Frontal cortex (tissue), 4 donors: ENCODE data around the gene TAGLN2. TPM values are rescaled to one million over a fixed set of nuclear protein-coding genes. Genes with fewer than 3 reads are reported as not detected.

Experiments
- DNase-seq, 2 donors: peaks; one replicate each; pipeline ENCODE4 v3.0.0; 2012; ENCODE audit warnings: low spot score in 2 of 2
- FAIRE-seq: peaks from 2 replicates; lab custom pipeline; 2012; peaks lifted over from hg19 to GRCh38; lab: Jason Lieb, UNC
- total RNA-seq: library from RNA; depleted of rRNA; stranded (reverse); fragments of >200 nt; gene quantifications from one replicate; pipeline ENCODE4 v1.2.3, GENCODE V29; 2014
- donor health status: control.
- donor health status: control.
- donor health status: control.

The TAGLN2 gene
- total RNA-seq, 1 donor from 2014 or later, result 18.8 TPM

- FAIRE-seq, result no peak
Observed at GRCh38 chr1:159951016-159951415, 25.7 kb upstream of the TAGLN2 start.

GRCh38 chr1:159949981-159950381, 24.7 kb upstream of the TAGLN2 start:
- DNase-seq (no peak), FAIRE-seq (no peak)

More at GRCh38 chr1:159951016-159951415, 25.7 kb upstream of the TAGLN2 start:
- no peak for DNase-seq

- FAIRE-seq (no peak), DNase-seq (no peak)
Observed at GRCh38 chr1:159949123-159949522, 23.8 kb upstream of the TAGLN2 start.

- FAIRE-seq (no peak), DNase-seq (no peak)
Observed at GRCh38 chr1:159947942-159948341, 22.6 kb upstream of the TAGLN2 start.

DNA sequence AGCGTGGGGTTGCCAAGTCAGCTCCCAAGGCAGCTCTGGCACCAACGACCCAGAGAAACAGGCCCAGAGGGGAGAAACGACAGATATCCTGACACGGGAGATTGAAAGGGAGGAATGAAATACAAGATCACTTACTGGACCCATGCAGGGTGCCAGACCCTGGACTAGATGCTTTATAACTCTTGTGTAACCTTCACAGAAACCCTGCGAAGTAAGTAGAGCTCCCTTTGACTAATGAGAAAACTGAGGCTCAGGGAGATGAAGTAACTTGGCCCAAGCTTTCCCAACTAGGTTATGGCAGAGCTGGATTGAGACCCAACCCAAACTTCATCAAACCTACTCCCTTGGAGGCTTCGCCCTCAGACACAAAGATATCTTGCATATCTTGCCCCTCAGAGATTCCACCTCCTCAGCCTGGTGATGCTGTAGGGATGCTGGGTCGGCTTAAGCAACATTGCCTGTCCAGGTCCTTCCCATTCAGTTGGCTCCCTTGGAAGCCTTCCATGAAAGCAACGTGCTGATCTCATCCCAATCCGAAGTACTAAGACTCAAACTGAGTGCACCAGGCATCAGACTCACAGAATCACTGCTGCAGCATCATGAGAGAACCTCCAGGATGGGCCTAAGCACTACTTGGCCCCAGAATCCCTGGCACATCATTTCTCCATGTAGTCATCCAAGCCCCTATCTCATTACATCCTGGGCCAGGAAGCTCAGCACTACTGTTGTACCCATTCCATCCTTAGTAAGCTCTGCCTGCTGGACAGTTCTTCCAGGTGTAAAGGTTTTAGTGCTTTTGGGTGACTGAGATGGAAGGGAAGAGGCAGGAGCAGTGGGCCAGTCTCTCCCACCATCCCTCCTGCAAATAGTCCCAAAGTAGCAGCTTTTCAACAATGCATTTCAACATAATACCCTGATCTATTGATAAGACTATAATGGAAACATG, 21.2 kb upstream of the TAGLN2 start:
- DNase-seq, result no peak

GRCh38 chr1:159945483-159946241, 20.4 kb upstream of the TAGLN2 start, which contains the start of gene IGSF9:
Gene IGSF9, minus strand, starts transcription at chr1:159945613. Its CDS starts 2,159 bp downstream, at chr1:159943454.
- DNase-seq (peak; percentile 72 to 85), FAIRE-seq (no peak)

More for the DNA sequence above, 21.2 kb upstream of the TAGLN2 start:
- FAIRE-seq, result no peak

GRCh38 chr1:159944623-159945455, 19.5 kb upstream of the TAGLN2 start:
- no peak for FAIRE-seq

DNA sequence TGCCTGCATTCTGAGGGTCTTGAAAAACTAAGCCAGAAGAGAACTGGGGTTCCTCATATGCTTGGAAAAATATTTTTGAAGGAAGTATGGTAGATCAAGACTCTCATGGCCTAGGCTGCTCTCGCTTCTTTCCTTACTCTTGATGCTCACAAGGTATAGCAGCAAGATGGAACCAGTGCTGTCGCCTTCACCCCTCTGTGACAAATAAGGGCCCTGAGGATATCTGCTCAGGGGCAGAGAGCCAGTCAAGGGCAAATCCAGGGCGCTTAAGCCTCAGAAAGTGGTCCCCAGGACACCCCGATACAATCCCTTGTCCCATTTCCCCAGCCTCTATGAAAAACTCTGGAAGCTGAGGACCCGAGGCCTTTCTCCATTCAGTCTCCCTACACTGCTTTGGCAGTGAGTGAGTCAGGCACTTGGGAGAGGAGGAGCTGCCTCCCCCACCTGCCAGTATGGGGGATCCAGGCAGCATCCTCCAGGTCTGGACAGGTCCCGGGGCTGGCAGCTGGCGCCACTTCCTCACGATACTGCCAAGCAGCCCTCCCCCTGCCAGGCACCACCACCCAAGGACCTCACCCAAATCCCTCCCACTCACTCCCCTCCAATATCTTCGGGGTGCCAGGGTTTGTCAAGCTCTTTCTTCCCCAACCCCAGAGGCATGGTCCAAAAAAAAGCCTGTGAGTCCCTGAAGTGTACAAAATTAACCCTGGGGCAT, 18.8 kb upstream of the TAGLN2 start:
- FAIRE-seq (no peak), DNase-seq (peak; percentile 10 to 24)

More at GRCh38 chr1:159944623-159945455, 19.5 kb upstream of the TAGLN2 start:
- DNase-seq, result peak in 1 of 2 donors; percentile 14

GRCh38 chr1:159943278-159943640, 18.0 kb upstream of the TAGLN2 start:
- DNase-seq (no peak), FAIRE-seq (no peak)

DNA sequence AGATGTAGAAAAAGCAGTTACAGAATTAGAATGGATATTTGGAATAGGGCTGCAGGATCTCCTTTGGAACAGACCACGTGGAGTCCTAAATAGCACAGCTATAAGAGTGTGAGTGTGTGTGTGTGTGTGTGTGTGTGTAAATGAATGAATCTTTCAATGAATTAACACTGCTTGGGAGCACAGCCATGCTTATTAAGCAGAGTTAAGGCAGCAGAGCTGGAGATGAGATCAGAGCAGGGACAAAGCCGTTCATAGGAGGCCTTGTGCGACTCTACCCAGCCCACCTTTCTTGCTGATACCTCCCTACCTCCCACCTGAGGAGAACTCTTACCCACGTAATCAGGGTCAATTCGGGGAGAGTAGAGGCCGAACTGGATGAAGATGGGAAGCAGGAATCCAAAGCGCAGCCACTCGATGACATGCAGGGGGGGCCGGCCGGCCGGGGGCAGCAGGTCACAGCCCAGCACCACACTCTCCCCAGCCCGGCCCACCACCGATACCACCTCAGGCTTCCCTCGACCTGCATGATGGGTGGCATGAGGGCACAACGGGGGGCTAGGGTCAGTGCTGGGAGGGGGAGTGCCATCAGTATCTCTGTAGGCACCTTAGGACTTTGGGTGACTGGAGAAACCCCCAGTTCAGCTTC, 17.4 kb upstream of the TAGLN2 start:
- DNase-seq, result peak; percentile 20 to 32
- no peak for FAIRE-seq

- DNase-seq, result peak in 1 of 2 donors; percentile 10
- FAIRE-seq, result no peak
Observed at GRCh38 chr1:159941591-159942560, 16.6 kb upstream of the TAGLN2 start.

DNA sequence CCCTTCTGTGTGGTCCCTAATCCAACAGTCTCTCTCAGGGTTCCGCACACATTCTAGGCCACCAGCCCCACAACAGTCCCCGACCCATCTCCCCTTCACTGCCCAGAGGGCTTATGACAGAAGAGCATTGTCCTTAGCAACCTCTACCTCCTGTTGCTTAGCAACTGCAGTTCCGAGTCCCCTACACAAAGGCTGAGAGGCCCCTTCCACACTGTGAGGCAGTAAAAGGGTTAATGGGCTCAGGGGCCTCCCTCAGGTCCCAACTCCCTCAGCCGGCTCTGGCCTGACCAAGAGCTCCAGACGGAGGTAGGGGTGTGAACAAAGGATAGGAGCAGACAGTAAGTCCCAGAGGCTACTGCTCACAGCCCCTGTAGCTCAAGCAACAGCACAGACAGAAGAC, 15.8 kb upstream of the TAGLN2 start:
- FAIRE-seq, result no peak
- no peak for DNase-seq

GRCh38 chr1:159940006-159940620, 14.8 kb upstream of the TAGLN2 start:
- no peak for FAIRE-seq
- DNase-seq, result no peak

DNA sequence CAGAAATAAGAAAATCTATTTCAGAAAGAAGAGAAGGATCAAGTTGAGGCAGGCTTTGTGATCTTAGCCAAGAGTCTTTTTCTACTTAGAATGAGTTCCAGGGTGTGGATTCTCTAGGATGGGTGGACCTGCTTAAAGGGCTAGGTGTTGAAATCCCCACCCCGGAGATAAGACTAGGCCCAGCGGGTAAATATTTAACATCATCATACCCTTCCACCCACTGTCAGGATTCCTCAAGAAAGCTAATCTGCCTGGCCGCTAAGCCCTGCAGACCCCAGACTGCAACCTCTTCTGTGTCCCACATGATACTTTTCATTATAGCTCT, 14.3 kb upstream of the TAGLN2 start:
- FAIRE-seq (no peak), DNase-seq (no peak)

DNA sequence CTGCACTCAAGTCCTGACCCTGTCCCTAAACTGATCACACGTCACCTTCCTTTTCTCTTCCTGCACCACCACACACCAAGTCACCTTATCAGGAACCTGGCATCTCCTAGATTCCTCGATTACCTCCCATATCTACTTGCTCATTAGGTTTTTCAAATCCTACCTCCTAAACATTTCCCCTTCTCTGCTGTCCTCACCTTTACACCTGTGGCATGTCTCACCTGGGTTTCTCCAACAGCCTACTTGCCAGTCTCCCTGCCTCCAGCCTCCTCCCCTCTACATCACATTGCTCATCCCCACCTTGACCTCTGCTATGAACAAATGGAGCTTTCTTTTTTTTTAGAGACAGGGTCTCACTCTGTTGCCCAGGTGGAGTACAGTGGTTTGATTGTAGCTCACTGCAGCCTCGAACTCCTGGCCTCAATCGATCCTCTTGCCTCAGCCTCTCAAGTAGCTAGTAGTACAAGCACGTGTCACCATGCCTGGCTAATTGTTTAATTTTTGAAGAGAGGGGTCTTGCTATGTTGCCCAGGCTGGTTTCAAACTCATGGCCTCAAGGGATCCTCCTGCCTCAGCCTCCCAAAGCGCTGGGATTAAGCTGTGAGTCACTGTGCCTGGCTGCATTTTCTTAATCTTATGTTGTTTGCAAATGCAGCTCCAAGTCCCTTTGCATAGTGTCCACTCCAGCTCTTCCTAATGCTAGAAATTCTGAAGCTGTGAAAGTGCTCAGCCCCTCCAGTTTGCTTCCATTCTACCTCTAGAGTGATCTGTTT, 13.8 kb upstream of the TAGLN2 start:
- no peak for DNase-seq
- no peak for FAIRE-seq

GRCh38 chr1:159938211-159938852, 13.0 kb upstream of the TAGLN2 start:
- no peak for FAIRE-seq

More at GRCh38 chr1:159938211-159938852, 13.0 kb upstream of the TAGLN2 start:
- no peak for DNase-seq
